Mesenteric fat pad (tissue), 1 donor: Measurements from ENCODE around the gene MICAL1. TPM values are rescaled to one million over a fixed set of nuclear protein-coding genes. Genes with fewer than 3 reads are reported as not detected.

Experiments
- DNase-seq: peaks from one replicate; pipeline ENCODE4 v3.0.0-alpha.2; 2020; ENCODE audit warnings: low spot score
- total RNA-seq: library from RNA; stranded (reverse); fragmentation: NEBNext Ultra II Directional; extraction: Animal tissue kit (Norgen Biotek cat#: 25700); gene quantifications from one replicate; pipeline ENCODE4 v1.2.1, GENCODE V29; 2021
- donor health status: DM: yes; HTN: yes; CAD: no.

The MICAL1 gene
- total RNA-seq, 1 donor from 2014 or later, result 24.6 TPM

- peak; percentile 97 for DNase-seq
Observed at GRCh38 chr6:109440331-109441068, 15.1 kb downstream of the MICAL1 start, which contains the start of the genes PPIL6 and SMPD2. Gene PPIL6, minus strand, starts transcription at chr6:109440628. Its CDS starts 38 bp downstream, at chr6:109440590. Gene SMPD2, plus strand, starts transcription at chr6:109440724. Its CDS starts 398 bp downstream, at chr6:109441122.

GRCh38 chr6:109436041-109436440 is 19.5 kb downstream of the MICAL1 start:
- DNase-seq, result no peak

GRCh38 chr6:109434456-109434855 is 21.1 kb downstream of the MICAL1 start:
- DNase-seq, result no peak

- DNase-seq, result no peak
Observed at GRCh38 chr6:109429496-109429895, 26.1 kb downstream of the MICAL1 start.

- no peak for DNase-seq
Observed at GRCh38 chr6:109428889-109429477, 26.6 kb downstream of the MICAL1 start.

GRCh38 chr6:109424946-109425345 is 30.6 kb downstream of the MICAL1 start:
- no peak for DNase-seq

- no peak for DNase-seq
Observed at GRCh38 chr6:109421184-109421583, 34.4 kb downstream of the MICAL1 start.

GRCh38 chr6:109420751-109421150 is 34.8 kb downstream of the MICAL1 start:
- DNase-seq, result no peak

- no peak for DNase-seq
Observed at GRCh38 chr6:109417646-109418045, 37.9 kb downstream of the MICAL1 start.

- no peak for DNase-seq
Observed at GRCh38 chr6:109411034-109411433, 44.5 kb downstream of the MICAL1 start.

- DNase-seq, result no peak
Observed at GRCh38 chr6:109406196-109406595, 49.4 kb downstream of the MICAL1 start.

GRCh38 chr6:109397020-109397419 is 58.6 kb downstream of the MICAL1 start:
- DNase-seq, result no peak

- no peak for DNase-seq
Observed at GRCh38 chr6:109396046-109396718, 59.4 kb downstream of the MICAL1 start.

Other genes with a start within 250 kb of the MICAL1 start
- gene CD164, start 73.3 kb downstream of the MICAL1 start, total RNA-seq, result 323 TPM
- gene PPIL6, start 15.1 kb downstream of the MICAL1 start, total RNA-seq, result 2.3 TPM
- 9.4 TPM for gene SMPD2, start 15.0 kb downstream of the MICAL1 start, total RNA-seq
- 6.3 TPM for gene ZBTB24, start 27.4 kb upstream of the MICAL1 start, total RNA-seq
- 7.4 TPM for gene AK9, start 235.4 kb upstream of the MICAL1 start, total RNA-seq
- 17.9 TPM for gene FIG4, start 235.5 kb upstream of the MICAL1 start, total RNA-seq